HCT116 (cell line): Measurements from ENCODE around the gene GALC.

Experiments
- CEBPB ChIP-seq: IDR thresholded peaks from 2 replicates; pipeline ENCODE4 v1.6.1; 2012; ENCODE audit warnings: low read depth
- EGR1 ChIP-seq: IDR thresholded peaks from 2 replicates; pipeline ENCODE4 v1.6.1; 2012; ENCODE audit warnings: low read depth
- ELF1 ChIP-seq: IDR thresholded peaks from 2 replicates; pipeline ENCODE4 v1.6.1; 2012; ENCODE audit warnings: low read depth, borderline replicate concordance
- EZH2 ChIP-seq: fragments of 200-600 bp; sonication (generic); IDR thresholded peaks from 2 replicates; pipeline ENCODE4 v1.6.1; 2017; ENCODE audit warnings: antibody characterized with exemption, mixed run types
- EZH2phosphoT487 ChIP-seq: fragments of 200-600 bp; IDR thresholded peaks from 2 replicates; pipeline ENCODE4 v1.6.1; 2018; ENCODE audit warnings: antibody characterized with exemption, borderline replicate concordance
- FOSL1 ChIP-seq: IDR thresholded peaks from 2 replicates; pipeline ENCODE4 v1.6.1; 2012; ENCODE audit warnings: low read depth
- MAX ChIP-seq: IDR thresholded peaks from 2 replicates; pipeline ENCODE4 v1.6.1; 2012
- POLR2A ChIP-seq: IDR thresholded peaks from 2 replicates; pipeline ENCODE4 v1.7.0; 2011; ENCODE audit warnings: borderline replicate concordance; ENCODE audit not compliant: insufficient read depth, insufficient read length; ENCODE audit errors: extremely low read depth
- POLR2AphosphoS5 ChIP-seq: IDR thresholded peaks from 2 replicates; pipeline ENCODE4 v1.6.1; 2011; ENCODE audit warnings: mild to moderate bottlenecking, low read depth, low read length, moderate library complexity
- SIN3A ChIP-seq: IDR thresholded peaks from 2 replicates; pipeline ENCODE4 v1.6.1; 2012; ENCODE audit warnings: low read depth
- ZNF274 ChIP-seq: fragments of 200-500 bp; sonication (Bioruptor generic); IDR thresholded peaks from 2 replicates; pipeline ENCODE4 v1.6.1; 2014; ENCODE audit warnings: mild to moderate bottlenecking, low read depth, low read length, inconsistent platforms
- TF ChIP-seq, protein P1 (sequence below), 3 experiments: fragments of 200-600 bp in 1 of 3; sonication (generic) in 1 of 3; IDR thresholded peaks in 2 of 3; conservative IDR thresholded peaks in 1 of 3; 2 replicates each; pipeline ENCODE4 v1.5.1; 2012 to 2017; ENCODE audit warnings: low read depth in 2 of 3, low read length in 2 of 3, antibody characterized with exemption in 1 of 3, borderline replicate concordance in 1 of 3, control low read depth in 1 of 3, mild to moderate bottlenecking in 1 of 3, mixed read lengths in 1 of 3, mixed run types in 1 of 3, moderate library complexity in 1 of 3; ENCODE audit not compliant: insufficient read depth in 1 of 3
- TF ChIP-seq, protein P2 (sequence below): IDR thresholded peaks from 2 replicates; pipeline ENCODE4 v1.6.1; 2012; ENCODE audit warnings: low read depth

GRCh38 chr14:88032373-88032772 lies 39.4 kb upstream of the GALC start:
- TF ChIP-seq POLR2A (no peak), SIN3A (no peak), EZH2 (no peak), FOSL1 (no peak), POLR2AphosphoS5 (no peak), EZH2phosphoT487 (no peak), ZNF274 (no peak), CEBPB (no peak), MAX (no peak), EGR1 (no peak), ELF1 (no peak)
- TF ChIP-seq, protein P1, sequence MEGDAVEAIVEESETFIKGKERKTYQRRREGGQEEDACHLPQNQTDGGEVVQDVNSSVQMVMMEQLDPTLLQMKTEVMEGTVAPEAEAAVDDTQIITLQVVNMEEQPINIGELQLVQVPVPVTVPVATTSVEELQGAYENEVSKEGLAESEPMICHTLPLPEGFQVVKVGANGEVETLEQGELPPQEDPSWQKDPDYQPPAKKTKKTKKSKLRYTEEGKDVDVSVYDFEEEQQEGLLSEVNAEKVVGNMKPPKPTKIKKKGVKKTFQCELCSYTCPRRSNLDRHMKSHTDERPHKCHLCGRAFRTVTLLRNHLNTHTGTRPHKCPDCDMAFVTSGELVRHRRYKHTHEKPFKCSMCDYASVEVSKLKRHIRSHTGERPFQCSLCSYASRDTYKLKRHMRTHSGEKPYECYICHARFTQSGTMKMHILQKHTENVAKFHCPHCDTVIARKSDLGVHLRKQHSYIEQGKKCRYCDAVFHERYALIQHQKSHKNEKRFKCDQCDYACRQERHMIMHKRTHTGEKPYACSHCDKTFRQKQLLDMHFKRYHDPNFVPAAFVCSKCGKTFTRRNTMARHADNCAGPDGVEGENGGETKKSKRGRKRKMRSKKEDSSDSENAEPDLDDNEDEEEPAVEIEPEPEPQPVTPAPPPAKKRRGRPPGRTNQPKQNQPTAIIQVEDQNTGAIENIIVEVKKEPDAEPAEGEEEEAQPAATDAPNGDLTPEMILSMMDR (IDR thresholded peaks at IDR 0.05 in 2 of 3, conservative IDR thresholded peaks at IDR 0.05 in 1 of 3; ENCODE audit: borderline replicate concordance in 1 of 3, insufficient read depth in 1 of 3, low read depth in 2 of 3, low read length in 2 of 3) = no peak
- TF ChIP-seq, protein P2, sequence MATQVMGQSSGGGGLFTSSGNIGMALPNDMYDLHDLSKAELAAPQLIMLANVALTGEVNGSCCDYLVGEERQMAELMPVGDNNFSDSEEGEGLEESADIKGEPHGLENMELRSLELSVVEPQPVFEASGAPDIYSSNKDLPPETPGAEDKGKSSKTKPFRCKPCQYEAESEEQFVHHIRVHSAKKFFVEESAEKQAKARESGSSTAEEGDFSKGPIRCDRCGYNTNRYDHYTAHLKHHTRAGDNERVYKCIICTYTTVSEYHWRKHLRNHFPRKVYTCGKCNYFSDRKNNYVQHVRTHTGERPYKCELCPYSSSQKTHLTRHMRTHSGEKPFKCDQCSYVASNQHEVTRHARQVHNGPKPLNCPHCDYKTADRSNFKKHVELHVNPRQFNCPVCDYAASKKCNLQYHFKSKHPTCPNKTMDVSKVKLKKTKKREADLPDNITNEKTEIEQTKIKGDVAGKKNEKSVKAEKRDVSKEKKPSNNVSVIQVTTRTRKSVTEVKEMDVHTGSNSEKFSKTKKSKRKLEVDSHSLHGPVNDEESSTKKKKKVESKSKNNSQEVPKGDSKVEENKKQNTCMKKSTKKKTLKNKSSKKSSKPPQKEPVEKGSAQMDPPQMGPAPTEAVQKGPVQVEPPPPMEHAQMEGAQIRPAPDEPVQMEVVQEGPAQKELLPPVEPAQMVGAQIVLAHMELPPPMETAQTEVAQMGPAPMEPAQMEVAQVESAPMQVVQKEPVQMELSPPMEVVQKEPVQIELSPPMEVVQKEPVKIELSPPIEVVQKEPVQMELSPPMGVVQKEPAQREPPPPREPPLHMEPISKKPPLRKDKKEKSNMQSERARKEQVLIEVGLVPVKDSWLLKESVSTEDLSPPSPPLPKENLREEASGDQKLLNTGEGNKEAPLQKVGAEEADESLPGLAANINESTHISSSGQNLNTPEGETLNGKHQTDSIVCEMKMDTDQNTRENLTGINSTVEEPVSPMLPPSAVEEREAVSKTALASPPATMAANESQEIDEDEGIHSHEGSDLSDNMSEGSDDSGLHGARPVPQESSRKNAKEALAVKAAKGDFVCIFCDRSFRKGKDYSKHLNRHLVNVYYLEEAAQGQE = no peak
